Measurements from ENCODE around the gene PEX1. TPM values are rescaled to one million over a fixed set of nuclear protein-coding genes. Genes with fewer than 3 reads are reported as not detected.

Gene PEX1
- total and polyA plus RNA-seq, 2 of the 13 experiments (the other 11 are each of a cell fraction or from before 2014, with no cell fraction given), result 16.6 to 22.4 TPM

- H3K9ac ChIP-seq (ENCODE audit: insufficient read depth, low read depth, low read length), result no peak overlapping the region
- 100% methylated on average over 2 of the region's 2 CpGs for WGBS (ENCODE audit: low lambda C conversion rate)
- no peak for FAIRE-seq
- no peak for TF ChIP-seq ZNF496 (CRISPR knock-in tag; IDR thresholded peaks at IDR 0.05; ENCODE audit: insufficient replicate concordance)
- TF ChIP-seq RCOR2 (CRISPR knock-in tag; IDR thresholded peaks at IDR 0.05), result no peak
- no peak for TF ChIP-seq ELF4 (CRISPR knock-in tag; IDR thresholded peaks at IDR 0.05; ENCODE audit: borderline replicate concordance)
- TF ChIP-seq ZFP36L1 (CRISPR knock-in tag; IDR thresholded peaks at IDR 0.05), result no peak
- TF ChIP-seq ZNF7 (CRISPR knock-in tag; IDR thresholded peaks at IDR 0.05), result no peak
- no peak for TF ChIP-seq KLF15 (CRISPR knock-in tag; IDR thresholded peaks at IDR 0.05; ENCODE audit: borderline replicate concordance)
- no peak for TF ChIP-seq ZBTB4 (CRISPR knock-in tag; IDR thresholded peaks at IDR 0.05; ENCODE audit: borderline replicate concordance)
- no peak for TF ChIP-seq DNMT1 (CRISPR knock-in tag; IDR thresholded peaks at IDR 0.05)
- TF ChIP-seq HNRNPL (IDR thresholded peaks at IDR 0.05; ENCODE audit: low read depth, low read length), result no peak
- no peak for TF ChIP-seq PAWR (CRISPR knock-in tag; IDR thresholded peaks at IDR 0.05; ENCODE audit: borderline replicate concordance)
- TF ChIP-seq GMEB1 (CRISPR knock-in tag; IDR thresholded peaks at IDR 0.05; ENCODE audit: borderline replicate concordance), result no peak
- TF ChIP-seq NFKBIZ (CRISPR knock-in tag; IDR thresholded peaks at IDR 0.05), result no peak
- TF ChIP-seq ZNF740 (CRISPR knock-in tag; IDR thresholded peaks at IDR 0.05), result no peak
- no peak for TF ChIP-seq TOPORS (CRISPR knock-in tag; IDR thresholded peaks at IDR 0.05)
- ChIA-PET CTCF (ENCODE audit: low intra/inter-chr PET ratio, low total read pairs) (no interaction called here), POLR2A (no interaction called here)
- intact Hi-C loops (cut with micrococcal nuclease; ENCODE audit: unreplicated experiment), result no loop called here
- H2AFZ ChIP-seq (ENCODE audit: low read length), result no peak overlapping the region
- H4K20me1 ChIP-seq (ENCODE audit: insufficient read depth, low read length), result no peaks in the 10 kb centered on the region
- H3K27me3 ChIP-seq (ENCODE audit: control insufficient read depth in 1 of 2, insufficient read depth in 2 of 2, low read length in 2 of 2), result no peaks in the 10 kb centered on the region
- no peak overlapping the region for H3K4me2 ChIP-seq (ENCODE audit: low read depth, low read length)
- no peak for ATAC-seq
- peaks cover 6% of the 10 kb centered on the region for H3K4me1 ChIP-seq (ENCODE audit: insufficient read depth, low read length)
- no TSS peak for BruUV-seq (replicated peaks)
- no peak overlapping the region for H3K4me3 ChIP-seq (replicated peaks in 1 of 3; ENCODE audit: insufficient read depth in 1 of 3, low read depth in 2 of 3, low read length in 3 of 3)
- no peaks in the 10 kb centered on the region for H3K79me2 ChIP-seq (ENCODE audit: insufficient read depth, low read length)
- no peak for DNase-seq (ENCODE audit: low spot score)
- peaks cover 20 to 56% of the 10 kb centered on the region in 2 experiments for H3K36me3 ChIP-seq (replicated peaks in 1 of 2; ENCODE audit: control insufficient read depth in 1 of 2, insufficient read depth in 2 of 2, low read length in 2 of 2)
- H3K9me3 ChIP-seq (ENCODE audit: low read length), result no peaks in the 10 kb centered on the region
- no peak overlapping the region for H3K27ac ChIP-seq (ENCODE audit: extremely low read length, insufficient read depth, low read length)
- in situ Hi-C loops (cut with HindIII; ENCODE audit: extremely low pct_ligation_motif_present, low pct_unique_long_range_greater_than_20kb), result no loop called here
Measured at GRCh38 chr7:92456236-92456635, 72.1 kb downstream of the PEX1 start.
